ENCODE results near the gene FTCD.
"Not testable (repeated sequence)": the region's sequence is repeated elsewhere in the genome, so short reads cannot be mapped to it uniquely, and the experiment has no call there.

The FTCD gene

DNA sequence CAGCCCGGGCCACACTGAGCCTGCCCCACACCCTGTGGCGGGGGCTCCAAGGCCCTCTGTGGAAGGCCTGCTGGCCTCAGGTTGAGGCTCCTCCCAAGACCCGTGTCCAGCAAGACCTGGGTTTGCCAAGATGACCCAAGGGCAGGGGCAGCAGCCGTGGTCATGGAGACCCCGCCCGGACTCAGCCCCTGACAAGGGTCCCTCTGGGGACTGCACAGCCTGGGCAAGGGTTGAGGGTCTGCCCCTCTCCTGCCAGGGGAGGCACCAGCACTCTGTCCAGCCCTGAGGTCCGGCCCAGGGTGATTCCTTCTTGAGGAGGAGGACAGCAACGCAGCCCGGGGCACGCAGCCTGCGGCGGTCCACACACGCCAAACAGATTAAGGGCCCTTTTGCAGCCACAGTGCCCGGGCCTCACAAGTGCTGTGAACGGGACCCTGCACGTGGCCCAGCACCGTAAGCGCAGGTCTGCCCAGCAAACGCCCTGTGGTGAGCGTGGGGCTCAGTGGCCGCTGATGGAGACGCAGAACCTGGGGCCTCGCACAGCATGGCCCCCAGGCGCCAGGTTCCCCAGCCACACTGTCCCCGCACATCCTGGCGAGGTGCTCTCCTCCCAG is 25.5 kb upstream of the FTCD start:
- Histone ChIP-seq H3K4me1 (ENCODE audit: control insufficient read depth in 2 of 2, insufficient read depth in 2 of 2, low read length in 2 of 2) (peaks cover 0 to 3% of the 10 kb centered on the region in 2 donors), H3K9ac (ENCODE audit: low read depth in 1 of 2, low read length in 2 of 2) (no peak overlapping the region)

DNA sequence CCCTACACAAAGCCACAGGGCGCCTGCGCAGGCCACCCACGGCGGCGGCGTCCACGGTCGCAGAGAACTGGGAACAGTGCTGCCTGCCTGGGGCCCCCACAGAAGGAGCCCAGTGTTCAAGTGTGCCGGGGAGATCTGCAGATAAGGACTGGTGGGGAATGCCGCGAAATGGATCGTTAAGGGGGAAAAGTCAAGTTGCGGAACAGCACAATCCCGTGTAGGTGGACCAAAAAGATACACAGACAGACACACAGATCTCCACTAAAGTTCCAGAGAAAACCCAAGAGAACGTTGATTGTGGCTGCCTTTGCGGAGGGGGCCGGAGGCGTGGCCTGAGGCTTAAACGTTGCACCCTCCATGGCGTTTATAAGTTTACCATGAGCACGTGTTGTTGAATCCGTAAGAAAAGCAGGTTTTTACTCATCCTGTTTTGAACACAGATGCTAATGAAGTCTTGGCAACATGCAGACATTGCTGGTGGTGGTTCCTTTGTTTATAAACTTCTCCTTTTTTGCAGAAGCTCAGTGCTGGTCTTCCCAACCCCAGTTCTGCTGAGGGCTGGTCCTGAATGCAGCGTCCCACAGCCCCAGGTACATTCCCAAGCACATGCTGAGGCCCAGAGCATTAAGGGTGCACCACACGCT is 24.8 kb upstream of the FTCD start:
- no peak overlapping the region for H3K9ac ChIP-seq (ENCODE audit: low read depth in 1 of 2, low read length in 2 of 2)
- H3K4me3 ChIP-seq (ENCODE audit: low read length in 2 of 2) = no peak overlapping the region

More for the DNA sequence above, 25.5 kb upstream of the FTCD start:
- H3K36me3 ChIP-seq (ENCODE audit: control insufficient read depth in 2 of 2, insufficient read depth in 2 of 2, low read length in 2 of 2) = no peaks in the 10 kb centered on the region
- no peaks in the 10 kb centered on the region for H3K27me3 ChIP-seq (ENCODE audit: control insufficient read depth in 2 of 2, insufficient read depth in 2 of 2, low read length in 2 of 2)
- H3K9me3 ChIP-seq (ENCODE audit: control insufficient read depth in 2 of 2, low read length in 2 of 2) = no peaks in the 10 kb centered on the region
- no peak overlapping the region for H3K27ac ChIP-seq (ENCODE audit: low read depth in 2 of 2, low read length in 2 of 2)
- no peak overlapping the region for H3K4me3 ChIP-seq (ENCODE audit: low read length in 2 of 2)

GRCh38 chr21:46179708-46180078 is 24.3 kb upstream of the FTCD start:
- no peaks in the 10 kb centered on the region for H3K36me3 ChIP-seq (ENCODE audit: control insufficient read depth in 2 of 2, insufficient read depth in 2 of 2, low read length in 2 of 2)
- H3K27ac ChIP-seq (ENCODE audit: low read depth in 2 of 2, low read length in 2 of 2) = no peak overlapping the region
- H3K4me3 ChIP-seq (ENCODE audit: low read length in 2 of 2) = no peak overlapping the region
- peaks cover 0 to 3% of the 10 kb centered on the region in 2 donors for H3K4me1 ChIP-seq (ENCODE audit: control insufficient read depth in 2 of 2, insufficient read depth in 2 of 2, low read length in 2 of 2)
- no peaks in the 10 kb centered on the region for H3K9me3 ChIP-seq (ENCODE audit: control insufficient read depth in 2 of 2, low read length in 2 of 2)
- no peak overlapping the region for H3K9ac ChIP-seq (ENCODE audit: low read depth in 1 of 2, low read length in 2 of 2)
- H3K27me3 ChIP-seq (ENCODE audit: control insufficient read depth in 2 of 2, insufficient read depth in 2 of 2, low read length in 2 of 2) = no peaks in the 10 kb centered on the region

More for the DNA sequence above, 24.8 kb upstream of the FTCD start:
- no peaks in the 10 kb centered on the region for H3K27me3 ChIP-seq (ENCODE audit: control insufficient read depth in 2 of 2, insufficient read depth in 2 of 2, low read length in 2 of 2)
- H3K9me3 ChIP-seq (ENCODE audit: control insufficient read depth in 2 of 2, low read length in 2 of 2) = no peaks in the 10 kb centered on the region
- H3K27ac ChIP-seq (ENCODE audit: low read depth in 2 of 2, low read length in 2 of 2) = no peak overlapping the region
- H3K4me1 ChIP-seq (ENCODE audit: control insufficient read depth in 2 of 2, insufficient read depth in 2 of 2, low read length in 2 of 2) = peaks cover 0 to 3% of the 10 kb centered on the region in 2 donors
- no peaks in the 10 kb centered on the region for H3K36me3 ChIP-seq (ENCODE audit: control insufficient read depth in 2 of 2, insufficient read depth in 2 of 2, low read length in 2 of 2)

- H3K27ac ChIP-seq (ENCODE audit: low read depth in 2 of 2, low read length in 2 of 2) = no peak overlapping the region
- no peak overlapping the region for H3K4me3 ChIP-seq (ENCODE audit: low read length in 2 of 2)
- H3K36me3 ChIP-seq (ENCODE audit: control insufficient read depth in 2 of 2, insufficient read depth in 2 of 2, low read length in 2 of 2) = no peaks in the 10 kb centered on the region
- no peak overlapping the region for H3K9ac ChIP-seq (ENCODE audit: low read depth in 1 of 2, low read length in 2 of 2)
- peaks cover 0 to 2% of the 10 kb centered on the region in 2 donors for H3K4me1 ChIP-seq (ENCODE audit: control insufficient read depth in 2 of 2, insufficient read depth in 2 of 2, low read length in 2 of 2)
- no peaks in the 10 kb centered on the region for H3K27me3 ChIP-seq (ENCODE audit: control insufficient read depth in 2 of 2, insufficient read depth in 2 of 2, low read length in 2 of 2)
- H3K9me3 ChIP-seq (ENCODE audit: control insufficient read depth in 2 of 2, low read length in 2 of 2) = no peaks in the 10 kb centered on the region
These were observed 23.6 kb upstream of the FTCD start for GRCh38 chr21:46178961-46179360.

DNA sequence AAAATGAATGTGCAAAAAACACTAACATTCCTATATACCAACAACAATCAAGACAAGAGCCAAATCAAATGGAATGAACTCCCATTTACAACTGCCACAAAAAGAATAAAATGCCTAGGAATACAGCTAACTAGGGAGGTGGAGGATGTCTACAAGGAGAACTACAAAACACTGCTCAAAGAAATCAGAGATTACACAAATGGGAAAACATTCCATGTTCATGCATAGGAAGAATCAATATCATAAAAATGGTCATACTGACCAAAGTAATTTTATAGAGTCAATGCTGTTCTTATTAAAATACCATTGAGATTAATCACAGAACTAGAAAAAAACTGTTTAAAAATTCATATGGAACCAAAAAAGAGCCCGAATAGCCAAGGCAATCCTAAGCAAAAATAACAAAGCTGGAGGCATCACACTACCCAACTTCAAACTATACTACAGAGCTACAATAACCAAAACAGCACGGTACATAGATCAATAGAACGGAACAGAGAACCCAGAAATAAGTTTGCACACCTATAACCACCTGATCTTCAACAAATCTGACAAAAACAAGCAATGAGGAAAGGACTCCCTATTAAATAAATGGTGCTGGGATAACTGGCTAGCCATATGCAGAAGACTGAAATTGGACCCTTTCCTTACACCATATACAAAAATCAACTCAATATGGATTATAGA is 21.2 kb upstream of the FTCD start:
- not testable (repeated sequence) for H3K27ac ChIP-seq (ENCODE audit: low read depth in 2 of 2, low read length in 2 of 2); H3K9me3 ChIP-seq (ENCODE audit: control insufficient read depth in 2 of 2, low read length in 2 of 2); H3K27me3 ChIP-seq (ENCODE audit: control insufficient read depth in 2 of 2, insufficient read depth in 2 of 2, low read length in 2 of 2); H3K4me1 ChIP-seq (ENCODE audit: control insufficient read depth in 2 of 2, insufficient read depth in 2 of 2, low read length in 2 of 2); H3K9ac ChIP-seq (ENCODE audit: low read depth in 1 of 2, low read length in 2 of 2); H3K36me3 ChIP-seq (ENCODE audit: control insufficient read depth in 2 of 2, insufficient read depth in 2 of 2, low read length in 2 of 2); H3K4me3 ChIP-seq (ENCODE audit: low read length in 2 of 2)

GRCh38 chr21:46173573-46173972 is 18.2 kb upstream of the FTCD start:
- Histone ChIP-seq H3K9me3 (ENCODE audit: control insufficient read depth in 2 of 2, low read length in 2 of 2) (no peaks in the 10 kb centered on the region), H3K4me1 (ENCODE audit: control insufficient read depth in 2 of 2, insufficient read depth in 2 of 2, low read length in 2 of 2) (no peaks in the 10 kb centered on the region), H3K27ac (ENCODE audit: low read depth in 2 of 2, low read length in 2 of 2) (no peak overlapping the region)

GRCh38 chr21:46172863-46173528 is 17.6 kb upstream of the FTCD start:
- Histone ChIP-seq H3K4me1 (ENCODE audit: control insufficient read depth in 2 of 2, insufficient read depth in 2 of 2, low read length in 2 of 2) (no peaks in the 10 kb centered on the region), H3K27ac (ENCODE audit: low read depth in 2 of 2, low read length in 2 of 2) (no peak overlapping the region), H3K36me3 (ENCODE audit: control insufficient read depth in 2 of 2, insufficient read depth in 2 of 2, low read length in 2 of 2) (no peaks in the 10 kb centered on the region), H3K27me3 (ENCODE audit: control insufficient read depth in 2 of 2, insufficient read depth in 2 of 2, low read length in 2 of 2) (no peaks in the 10 kb centered on the region), H3K4me3 (ENCODE audit: low read length in 2 of 2) (no peak overlapping the region), H3K9ac (ENCODE audit: low read depth in 1 of 2, low read length in 2 of 2) (no peak overlapping the region), H3K9me3 (ENCODE audit: control insufficient read depth in 2 of 2, low read length in 2 of 2) (no peaks in the 10 kb centered on the region)

More at GRCh38 chr21:46173573-46173972, 18.2 kb upstream of the FTCD start:
- no peak overlapping the region for H3K9ac ChIP-seq (ENCODE audit: low read depth in 1 of 2, low read length in 2 of 2)
- no peaks in the 10 kb centered on the region for H3K36me3 ChIP-seq (ENCODE audit: control insufficient read depth in 2 of 2, insufficient read depth in 2 of 2, low read length in 2 of 2)
- H3K27me3 ChIP-seq (ENCODE audit: control insufficient read depth in 2 of 2, insufficient read depth in 2 of 2, low read length in 2 of 2) = no peaks in the 10 kb centered on the region
- no peak overlapping the region for H3K4me3 ChIP-seq (ENCODE audit: low read length in 2 of 2)

- no peaks in the 10 kb centered on the region for H3K4me1 ChIP-seq (ENCODE audit: control insufficient read depth in 2 of 2, insufficient read depth in 2 of 2, low read length in 2 of 2)
- H3K27ac ChIP-seq (ENCODE audit: low read depth in 2 of 2, low read length in 2 of 2) = no peak overlapping the region
- H3K9ac ChIP-seq (ENCODE audit: low read depth in 1 of 2, low read length in 2 of 2) = no peak overlapping the region
- H3K27me3 ChIP-seq (ENCODE audit: control insufficient read depth in 2 of 2, insufficient read depth in 2 of 2, low read length in 2 of 2) = no peaks in the 10 kb centered on the region
- H3K36me3 ChIP-seq (ENCODE audit: control insufficient read depth in 2 of 2, insufficient read depth in 2 of 2, low read length in 2 of 2) = no peaks in the 10 kb centered on the region
- H3K9me3 ChIP-seq (ENCODE audit: control insufficient read depth in 2 of 2, low read length in 2 of 2) = no peaks in the 10 kb centered on the region
- no peak overlapping the region for H3K4me3 ChIP-seq (ENCODE audit: low read length in 2 of 2)
These were observed 16.9 kb upstream of the FTCD start for GRCh38 chr21:46171996-46172862.

DNA sequence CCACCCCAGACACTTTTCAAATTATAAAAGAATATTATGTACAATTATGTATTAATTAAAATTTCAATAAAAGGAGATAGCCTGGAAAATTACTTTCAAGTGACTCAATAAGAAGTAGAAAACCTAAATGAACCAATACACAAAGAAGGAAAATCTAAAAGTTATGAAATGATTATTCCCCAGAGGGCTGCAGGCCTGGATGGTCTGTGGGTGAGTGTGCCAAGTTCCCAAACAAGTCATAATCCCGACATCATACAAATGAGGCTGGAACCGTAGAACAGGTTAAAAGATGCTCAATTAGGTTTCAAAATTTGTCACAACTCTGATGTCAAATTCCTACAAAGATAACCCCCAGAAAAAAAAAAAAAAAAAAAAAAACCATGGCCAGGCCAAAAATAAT is 16.2 kb upstream of the FTCD start:
- Histone ChIP-seq H3K36me3 (ENCODE audit: control insufficient read depth in 2 of 2, insufficient read depth in 2 of 2, low read length in 2 of 2) (no peaks in the 10 kb centered on the region), H3K27me3 (ENCODE audit: control insufficient read depth in 2 of 2, insufficient read depth in 2 of 2, low read length in 2 of 2) (no peaks in the 10 kb centered on the region), H3K27ac (ENCODE audit: low read depth in 2 of 2, low read length in 2 of 2) (no peak overlapping the region), H3K4me3 (ENCODE audit: low read length in 2 of 2) (no peak overlapping the region), H3K9ac (ENCODE audit: low read depth in 1 of 2, low read length in 2 of 2) (no peak overlapping the region), H3K4me1 (ENCODE audit: control insufficient read depth in 2 of 2, insufficient read depth in 2 of 2, low read length in 2 of 2) (no peaks in the 10 kb centered on the region), H3K9me3 (ENCODE audit: control insufficient read depth in 2 of 2, low read length in 2 of 2) (no peaks in the 10 kb centered on the region)

All from mucosa of rectum (tissue), 2 donors.